GM23248 (cell line): Measurements from ENCODE around the gene DIP2A.

Experiments used
- EZH2 ChIP-seq: fragments of 200-600 bp; sonication (generic); IDR thresholded peaks from 2 replicates; pipeline ENCODE4 v1.6.1; 2018; ENCODE audit warnings: antibody characterized with exemption, mild to moderate bottlenecking; ENCODE audit not compliant: insufficient read depth, poor library complexity, severe bottlenecking
- EZH2phosphoT487 ChIP-seq: fragments of 200-600 bp; sonication (generic); IDR thresholded peaks from 2 replicates; pipeline ENCODE4 v1.6.1; 2018; ENCODE audit warnings: antibody characterized with exemption, moderate library complexity, mild to moderate bottlenecking, low read depth; ENCODE audit not compliant: insufficient read depth

DNA sequence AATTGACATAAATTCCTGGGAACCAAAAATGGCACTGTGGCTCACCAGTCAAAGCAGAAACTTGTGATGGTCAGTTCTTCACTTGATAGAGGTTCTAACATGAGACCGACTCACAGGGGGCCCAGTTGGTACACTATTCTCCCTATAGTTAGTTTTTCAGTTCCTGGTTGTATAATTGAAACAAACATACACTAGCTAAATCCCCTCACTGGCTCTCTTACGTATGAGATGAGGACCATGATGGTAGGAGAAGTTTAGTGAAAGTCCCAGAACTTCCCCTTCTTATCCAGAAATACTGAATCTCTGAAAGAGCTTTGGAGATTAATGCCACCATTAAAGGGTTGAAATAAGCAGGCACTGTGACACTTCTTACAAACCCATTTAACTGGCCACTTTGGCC, 148.9 kb downstream of the DIP2A start:
- TF ChIP-seq EZH2 (no peak), EZH2phosphoT487 (no peak)
